NCI-H460 (cell line): Measurements from ENCODE around the gene ANGPTL5. TPM values are rescaled to one million over a fixed set of nuclear protein-coding genes. Genes with fewer than 3 reads are reported as not detected.

Experiments used
- total RNA-seq: library from RNA; depleted of rRNA; stranded (reverse); fragments of >200 nt; shearing (Covaris generic); gene quantifications from 2 replicates; pipeline ENCODE4 v1.2.3, GENCODE V29; 2014; rRNA removed

Gene ANGPTL5
- total RNA-seq, 1 experiment from 2014 or later, result not detected

Other genes starting within 250 kb of the ANGPTL5 start
- 2.7 and 4.5 TPM in 2 replicates for gene CEP126, start 1.5 kb downstream of the ANGPTL5 start, total RNA-seq
- gene CFAP300, start 130.9 kb upstream of the ANGPTL5 start, total RNA-seq, result 8.2 and 9.0 TPM in 2 replicates
- gene YAP1, start 193.9 kb upstream of the ANGPTL5 start, total RNA-seq, result 49.6 and 57.7 TPM in 2 replicates